PFSK-1 (cell line): Measurements from ENCODE around the gene LRFN3.

Source experiments
- POLR2AphosphoS5 ChIP-seq: IDR thresholded peaks from 2 replicates; pipeline ENCODE4 v1.6.1; 2012; ENCODE audit warnings: low read depth, mild to moderate bottlenecking, control low read depth, low read length, moderate library complexity
- SIN3A ChIP-seq: IDR thresholded peaks from 2 replicates; pipeline ENCODE4 v1.6.1; 2012; ENCODE audit warnings: mild to moderate bottlenecking, low read length, moderate library complexity, borderline replicate concordance; ENCODE audit not compliant: insufficient read depth
- TAF1 ChIP-seq: IDR thresholded peaks from 2 replicates; pipeline ENCODE4 v1.6.1; 2012; ENCODE audit warnings: low read length, control low read depth, borderline replicate concordance; ENCODE audit not compliant: insufficient read depth
- TF ChIP-seq, protein P1 (sequence below), 2 experiments: IDR thresholded peaks; 2 replicates each; pipeline versions ENCODE4 v1.6.1 to v1.8.0; 2011 to 2012; ENCODE audit warnings: low read depth in 2 of 2, low read length in 2 of 2, control low read depth in 1 of 2, inconsistent platforms in 1 of 2, mild to moderate bottlenecking in 1 of 2, moderate library complexity in 1 of 2; ENCODE audit not compliant: insufficient read depth in 1 of 2

DNA sequence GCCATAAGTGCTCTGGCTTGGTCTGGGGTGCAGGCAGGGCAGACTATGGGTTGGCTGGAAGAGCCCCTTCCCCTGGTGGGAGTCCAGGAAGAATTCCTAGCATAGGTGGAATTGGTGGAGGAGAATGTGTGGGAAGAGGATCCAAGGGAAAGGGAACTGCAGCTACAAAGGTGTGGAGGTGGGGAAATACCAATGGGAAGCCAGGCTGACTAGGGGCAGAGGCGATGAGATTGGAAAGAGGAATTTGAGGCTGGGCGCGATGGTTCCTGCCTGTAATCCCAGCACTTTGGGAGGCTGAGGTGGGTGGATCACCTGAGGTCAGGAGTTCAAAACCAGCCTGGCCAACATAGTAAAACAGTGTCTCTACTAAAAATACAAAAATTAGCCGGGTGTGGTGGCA lies 54.0 kb downstream of the LRFN3 start:
- TF ChIP-seq, protein P1, sequence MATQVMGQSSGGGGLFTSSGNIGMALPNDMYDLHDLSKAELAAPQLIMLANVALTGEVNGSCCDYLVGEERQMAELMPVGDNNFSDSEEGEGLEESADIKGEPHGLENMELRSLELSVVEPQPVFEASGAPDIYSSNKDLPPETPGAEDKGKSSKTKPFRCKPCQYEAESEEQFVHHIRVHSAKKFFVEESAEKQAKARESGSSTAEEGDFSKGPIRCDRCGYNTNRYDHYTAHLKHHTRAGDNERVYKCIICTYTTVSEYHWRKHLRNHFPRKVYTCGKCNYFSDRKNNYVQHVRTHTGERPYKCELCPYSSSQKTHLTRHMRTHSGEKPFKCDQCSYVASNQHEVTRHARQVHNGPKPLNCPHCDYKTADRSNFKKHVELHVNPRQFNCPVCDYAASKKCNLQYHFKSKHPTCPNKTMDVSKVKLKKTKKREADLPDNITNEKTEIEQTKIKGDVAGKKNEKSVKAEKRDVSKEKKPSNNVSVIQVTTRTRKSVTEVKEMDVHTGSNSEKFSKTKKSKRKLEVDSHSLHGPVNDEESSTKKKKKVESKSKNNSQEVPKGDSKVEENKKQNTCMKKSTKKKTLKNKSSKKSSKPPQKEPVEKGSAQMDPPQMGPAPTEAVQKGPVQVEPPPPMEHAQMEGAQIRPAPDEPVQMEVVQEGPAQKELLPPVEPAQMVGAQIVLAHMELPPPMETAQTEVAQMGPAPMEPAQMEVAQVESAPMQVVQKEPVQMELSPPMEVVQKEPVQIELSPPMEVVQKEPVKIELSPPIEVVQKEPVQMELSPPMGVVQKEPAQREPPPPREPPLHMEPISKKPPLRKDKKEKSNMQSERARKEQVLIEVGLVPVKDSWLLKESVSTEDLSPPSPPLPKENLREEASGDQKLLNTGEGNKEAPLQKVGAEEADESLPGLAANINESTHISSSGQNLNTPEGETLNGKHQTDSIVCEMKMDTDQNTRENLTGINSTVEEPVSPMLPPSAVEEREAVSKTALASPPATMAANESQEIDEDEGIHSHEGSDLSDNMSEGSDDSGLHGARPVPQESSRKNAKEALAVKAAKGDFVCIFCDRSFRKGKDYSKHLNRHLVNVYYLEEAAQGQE (IDR thresholded peaks at IDR 0.05; ENCODE audit: insufficient read depth in 1 of 2, low read depth in 2 of 2, low read length in 2 of 2) = no peak
- TF ChIP-seq TAF1 (no peak), SIN3A (no peak), POLR2AphosphoS5 (no peak)
